Osteoblast (primary cell): ENCODE results near the gene CCIN. TPM values are rescaled to one million over a fixed set of nuclear protein-coding genes. Genes with fewer than 3 reads are reported as not detected.

Experiments used
- DNase-seq: peaks from one replicate; pipeline ENCODE4 v3.0.0; 2011; ENCODE audit warnings: low spot score, mixed read lengths; ENCODE audit not compliant: insufficient read length; ENCODE audit errors: missing footprints
- H2AFZ ChIP-seq: 2 replicates; pipeline ENCODE4 v1.6.0; 2011; ENCODE audit warnings: mild to moderate bottlenecking, low read length
- H3K27ac ChIP-seq: 2 replicates; pipeline ENCODE4 v1.5.1; 2011; ENCODE audit warnings: mild to moderate bottlenecking, low read depth, low read length, moderate library complexity
- H3K27me3 ChIP-seq: 2 replicates; pipeline ENCODE4 v1.6.0; 2012; ENCODE audit warnings: mild to moderate bottlenecking, control low read depth, inconsistent platforms, low read length, moderate library complexity; ENCODE audit not compliant: insufficient read depth
- H3K36me3 ChIP-seq: 2 replicates; pipeline ENCODE4 v1.5.1; 2011; ENCODE audit warnings: mild to moderate bottlenecking, low read length, control low read depth, moderate library complexity; ENCODE audit not compliant: insufficient read depth
- H3K4me1 ChIP-seq: 2 replicates; pipeline ENCODE4 v1.5.1; 2011; ENCODE audit warnings: mild to moderate bottlenecking, low read length, control low read depth, moderate library complexity; ENCODE audit not compliant: insufficient read depth
- H3K4me2 ChIP-seq: 2 replicates; pipeline ENCODE4 v1.6.0; 2011; ENCODE audit warnings: mild to moderate bottlenecking, low read length; ENCODE audit not compliant: insufficient read depth
- H3K4me3 ChIP-seq: fragments of 200-600 bp; sonication (generic); 3 replicates; pipeline ENCODE4 v1.5.1; 2012; ENCODE audit warnings: mild to moderate bottlenecking, low read length, inconsistent platforms; ENCODE audit not compliant: insufficient read depth
- H3K79me2 ChIP-seq: 2 replicates; pipeline ENCODE4 v1.6.0; 2012; ENCODE audit warnings: mild to moderate bottlenecking, low read length, control low read depth, inconsistent platforms; ENCODE audit not compliant: insufficient read depth
- H3K9me3 ChIP-seq: 2 replicates; pipeline ENCODE4 v1.5.1; 2011; ENCODE audit warnings: low read depth, low read length, control low read depth
- H4K20me1 ChIP-seq: 2 replicates; pipeline ENCODE4 v1.6.0; 2012; ENCODE audit warnings: mild to moderate bottlenecking, low read length, control low read depth; ENCODE audit not compliant: insufficient read depth
- total RNA-seq: library from RNA; depleted of rRNA; stranded (reverse); fragments of >200 nt; gene quantifications from 2 replicates; pipeline ENCODE4 v1.2.3, GENCODE V29; 2012
- TF ChIP-seq, protein P1 (sequence below): IDR thresholded peaks from 2 replicates; pipeline ENCODE4 v1.5.1; 2011; ENCODE audit warnings: mild to moderate bottlenecking, low read depth, low read length, moderate library complexity; ENCODE audit errors: extremely low read depth

CCIN gene
- total RNA-seq, 1 donor, result 2.2 TPM

- Histone ChIP-seq H3K4me3 (no peak overlapping the region), H3K27me3 (no peaks in the 10 kb centered on the region), H2AFZ (no peak overlapping the region), H3K36me3 (peaks cover 80% of the 10 kb centered on the region), H3K27ac (peak overlapping the region; percentile 60), H3K9me3 (no peaks in the 10 kb centered on the region), H3K4me1 (peaks cover 37% of the 10 kb centered on the region), H3K4me2 (peak overlapping the region; percentile 34), H3K79me2 (peaks cover 79% of the 10 kb centered on the region), H4K20me1 (peaks cover 57% of the 10 kb centered on the region)
- TF ChIP-seq, protein P1, sequence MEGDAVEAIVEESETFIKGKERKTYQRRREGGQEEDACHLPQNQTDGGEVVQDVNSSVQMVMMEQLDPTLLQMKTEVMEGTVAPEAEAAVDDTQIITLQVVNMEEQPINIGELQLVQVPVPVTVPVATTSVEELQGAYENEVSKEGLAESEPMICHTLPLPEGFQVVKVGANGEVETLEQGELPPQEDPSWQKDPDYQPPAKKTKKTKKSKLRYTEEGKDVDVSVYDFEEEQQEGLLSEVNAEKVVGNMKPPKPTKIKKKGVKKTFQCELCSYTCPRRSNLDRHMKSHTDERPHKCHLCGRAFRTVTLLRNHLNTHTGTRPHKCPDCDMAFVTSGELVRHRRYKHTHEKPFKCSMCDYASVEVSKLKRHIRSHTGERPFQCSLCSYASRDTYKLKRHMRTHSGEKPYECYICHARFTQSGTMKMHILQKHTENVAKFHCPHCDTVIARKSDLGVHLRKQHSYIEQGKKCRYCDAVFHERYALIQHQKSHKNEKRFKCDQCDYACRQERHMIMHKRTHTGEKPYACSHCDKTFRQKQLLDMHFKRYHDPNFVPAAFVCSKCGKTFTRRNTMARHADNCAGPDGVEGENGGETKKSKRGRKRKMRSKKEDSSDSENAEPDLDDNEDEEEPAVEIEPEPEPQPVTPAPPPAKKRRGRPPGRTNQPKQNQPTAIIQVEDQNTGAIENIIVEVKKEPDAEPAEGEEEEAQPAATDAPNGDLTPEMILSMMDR, result no peak
- DNase-seq, result peak; percentile 82
Observed at GRCh38 chr9:36208521-36209253, 39.5 kb downstream of the CCIN start.

DNA sequence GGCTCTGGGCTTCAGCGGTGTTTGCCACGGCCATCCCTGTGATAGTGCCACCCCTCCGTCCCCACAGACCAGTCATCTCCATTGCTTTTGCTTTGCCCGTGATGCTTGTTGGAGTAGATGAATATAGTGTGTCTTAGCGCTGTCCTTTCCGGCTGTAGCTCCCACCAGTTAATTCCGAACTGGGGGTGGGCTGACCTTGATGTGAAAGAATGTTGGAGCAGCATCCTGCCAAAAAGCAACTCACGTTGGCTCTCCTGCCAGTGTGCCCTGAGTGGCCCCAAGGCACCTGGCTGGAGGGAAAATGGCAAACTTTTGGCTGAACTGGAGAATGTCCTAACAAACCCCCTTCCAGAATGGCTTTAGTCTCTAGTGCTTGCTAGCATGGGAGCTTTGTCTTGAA is 41.5 kb downstream of the CCIN start:
- peaks cover 78% of the 10 kb centered on the region for H3K36me3 ChIP-seq
- H3K4me2 ChIP-seq, result no peak overlapping the region
- no peaks in the 10 kb centered on the region for H3K9me3 ChIP-seq
- peaks cover 56% of the 10 kb centered on the region for H4K20me1 ChIP-seq
- H3K79me2 ChIP-seq, result peaks cover 73% of the 10 kb centered on the region
- no peak overlapping the region for H3K4me3 ChIP-seq
- H2AFZ ChIP-seq, result no peak overlapping the region
- TF ChIP-seq, protein P1, result no peak
- H3K27me3 ChIP-seq, result no peaks in the 10 kb centered on the region
- no peak overlapping the region for H3K27ac ChIP-seq
- peak; percentile 52 for DNase-seq
- H3K4me1 ChIP-seq, result peaks cover 48% of the 10 kb centered on the region

- H2AFZ ChIP-seq, result no peak overlapping the region
- H3K4me1 ChIP-seq, result peaks cover 42% of the 10 kb centered on the region
- H3K27me3 ChIP-seq, result no peaks in the 10 kb centered on the region
- H4K20me1 ChIP-seq, result peaks cover 56% of the 10 kb centered on the region
- H3K27ac ChIP-seq, result no peak overlapping the region
- peaks cover 73% of the 10 kb centered on the region for H3K79me2 ChIP-seq
- TF ChIP-seq, protein P1, result no peak
- H3K9me3 ChIP-seq, result no peaks in the 10 kb centered on the region
- peaks cover 76% of the 10 kb centered on the region for H3K36me3 ChIP-seq
- no peak overlapping the region for H3K4me2 ChIP-seq
- H3K4me3 ChIP-seq, result no peak overlapping the region
- no peak for DNase-seq
Observed at GRCh38 chr9:36211510-36211909, 42.3 kb downstream of the CCIN start.

GRCh38 chr9:36213387-36213786 is 44.2 kb downstream of the CCIN start:
- Histone ChIP-seq H4K20me1 (peaks cover 40% of the 10 kb centered on the region), H3K79me2 (peaks cover 85% of the 10 kb centered on the region), H3K9me3 (no peaks in the 10 kb centered on the region), H3K27ac (no peak overlapping the region), H3K4me2 (no peak overlapping the region), H3K4me3 (no peak overlapping the region), H3K27me3 (no peaks in the 10 kb centered on the region), H2AFZ (no peak overlapping the region), H3K4me1 (peaks cover 24% of the 10 kb centered on the region), H3K36me3 (peaks cover 91% of the 10 kb centered on the region)
- peak; percentile 11 for DNase-seq
- TF ChIP-seq, protein P1, result no peak
